GM19397 (cell line): Measurements from ENCODE around the gene ANKRD18B.
"Not testable (repeated sequence)": the region's sequence is repeated elsewhere in the genome, so short reads cannot be mapped to it uniquely, and the experiment has no call there.

Experiments used
- ATAC-seq: cut with Tn5 transposase; IDR thresholded peaks from one replicate; pipeline ENCODE4 v1.9.1; 2021; ENCODE audit warnings: mild to moderate bottlenecking, moderate library complexity; ENCODE audit not compliant: unreplicated experiment

The ANKRD18B gene

DNA sequence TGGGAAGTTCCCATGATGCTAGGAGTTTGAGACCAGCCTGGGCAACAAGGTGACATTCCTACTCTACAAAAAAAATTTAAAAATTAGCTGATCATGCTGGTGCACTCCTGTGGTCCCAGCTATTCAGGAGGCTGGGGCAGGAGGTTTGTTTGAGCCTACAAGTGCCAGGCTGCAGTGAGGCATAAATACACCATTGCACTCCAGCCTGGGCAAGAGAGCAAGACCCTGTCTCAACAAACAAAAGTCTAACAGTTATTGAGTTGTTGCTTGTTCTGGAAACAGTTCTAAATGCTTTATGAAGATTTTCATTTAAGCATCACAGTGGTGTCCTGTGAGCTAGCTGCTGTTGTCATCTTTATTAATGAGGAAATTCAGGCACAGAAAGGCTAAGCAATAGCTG is 4.0 kb downstream of the ANKRD18B start:
- not testable (repeated sequence) for ATAC-seq

DNA sequence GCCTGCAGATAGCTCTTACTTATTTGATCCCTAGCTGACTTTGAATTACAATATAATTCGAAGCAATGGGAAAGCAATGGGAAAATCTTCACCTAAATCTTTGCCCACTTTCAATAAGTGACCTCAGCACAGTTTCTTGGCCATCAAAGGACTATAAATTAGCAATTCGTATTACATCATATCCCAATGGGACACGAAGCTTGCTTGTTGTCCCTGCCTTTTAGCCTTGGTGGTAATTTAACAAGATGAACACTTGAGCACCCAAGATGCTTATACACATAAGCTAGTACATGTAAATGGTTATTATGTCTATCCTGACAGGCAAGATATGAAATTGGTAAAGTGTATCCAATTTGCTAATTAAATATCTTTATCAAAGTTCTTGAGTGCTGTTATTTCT is 9.9 kb downstream of the ANKRD18B start:
- not testable (repeated sequence) for ATAC-seq

DNA sequence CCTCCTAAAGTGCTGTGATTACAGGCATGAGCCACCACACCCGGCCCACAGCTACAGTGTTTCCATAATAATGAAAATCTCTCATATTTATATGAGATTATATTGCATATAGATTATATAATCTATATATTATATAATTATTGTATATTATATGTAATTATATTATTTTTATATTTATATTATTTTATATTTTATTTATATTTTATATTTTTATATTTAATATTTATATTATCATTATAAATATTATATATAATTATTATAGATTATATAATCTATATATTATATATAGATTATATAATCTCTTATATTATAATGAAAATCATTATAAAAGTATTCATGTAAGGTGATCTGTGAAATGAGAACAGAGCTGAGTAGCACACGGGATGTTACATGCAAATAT is 11.5 kb downstream of the ANKRD18B start:
- ATAC-seq = no peak

DNA sequence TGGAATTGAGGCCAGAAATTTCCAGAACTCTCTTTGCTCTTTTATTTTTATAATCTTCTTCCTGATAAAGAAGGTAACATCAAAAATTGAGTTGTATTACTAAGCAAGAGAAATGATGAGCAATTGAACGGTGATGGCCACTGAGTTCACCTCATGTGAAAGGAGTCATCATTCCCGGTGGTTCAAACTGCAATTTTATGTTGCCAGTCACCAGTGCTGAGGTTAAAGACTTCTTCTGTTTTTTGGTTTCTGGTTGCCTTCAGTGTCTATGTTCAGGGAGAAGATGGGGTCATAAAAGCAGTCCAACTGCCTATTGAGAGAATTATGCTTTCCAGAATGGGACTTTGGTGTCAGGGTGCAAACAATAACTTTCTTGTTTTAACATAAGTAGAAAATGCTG is 19.4 kb downstream of the ANKRD18B start:
- ATAC-seq = not testable (repeated sequence)

DNA sequence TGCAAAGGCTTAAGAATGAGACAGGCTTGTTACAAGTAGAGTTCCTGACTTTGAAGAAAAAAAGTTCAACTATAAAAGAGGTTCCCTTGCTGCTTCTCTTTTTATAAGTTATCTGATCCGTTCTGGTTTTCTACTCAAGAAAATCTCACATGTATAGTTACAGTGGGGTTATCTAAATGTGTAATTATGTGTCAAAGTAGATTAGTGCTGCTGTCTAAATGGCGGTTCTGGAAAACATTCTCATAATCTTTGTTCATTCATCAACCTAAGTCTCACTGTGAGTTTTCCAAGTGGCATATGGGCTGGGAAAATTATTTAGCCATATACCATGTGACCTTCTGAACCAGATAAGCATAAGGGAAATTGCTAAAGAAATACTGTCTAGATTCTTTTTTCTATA is 21.7 kb downstream of the ANKRD18B start:
- not testable (repeated sequence) for ATAC-seq

DNA sequence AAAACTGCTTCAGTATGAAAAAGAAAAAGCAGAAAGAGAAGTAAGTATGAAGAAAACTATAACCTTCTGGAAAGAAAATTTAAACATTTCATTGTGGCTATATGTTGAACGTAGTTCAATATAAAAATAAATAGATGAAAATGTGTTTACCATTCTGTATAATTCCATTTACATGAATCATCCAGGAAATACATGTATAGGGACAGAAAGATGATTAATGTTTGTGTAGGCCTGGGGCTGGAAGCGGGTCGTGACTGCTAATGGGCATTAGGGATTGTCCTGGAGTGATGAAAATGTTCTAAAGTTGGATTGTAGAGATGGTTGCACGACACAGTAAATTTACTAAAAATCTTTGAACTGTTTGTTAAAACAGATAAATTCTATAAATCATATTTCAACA is 24.8 kb downstream of the ANKRD18B start:
- not testable (repeated sequence) for ATAC-seq

DNA sequence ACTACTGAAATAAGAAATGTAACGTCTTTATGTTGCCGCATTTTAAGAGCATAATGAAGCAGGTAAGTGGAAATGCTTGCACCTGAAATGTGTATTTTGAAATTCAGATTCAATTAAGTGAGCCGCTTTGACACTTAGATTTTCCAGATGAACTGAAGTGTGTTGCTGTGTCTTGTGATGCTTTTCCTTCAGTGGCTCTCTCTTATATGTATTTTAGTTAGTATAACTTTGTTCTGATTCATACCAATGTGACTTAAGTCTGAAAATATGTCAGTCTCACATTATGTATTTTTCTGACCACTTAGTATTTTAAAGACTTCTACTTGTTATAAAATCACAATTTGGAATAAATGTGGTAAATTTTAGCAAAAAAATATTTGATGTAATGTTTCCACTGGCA is 25.4 kb downstream of the ANKRD18B start:
- not testable (repeated sequence) for ATAC-seq

DNA sequence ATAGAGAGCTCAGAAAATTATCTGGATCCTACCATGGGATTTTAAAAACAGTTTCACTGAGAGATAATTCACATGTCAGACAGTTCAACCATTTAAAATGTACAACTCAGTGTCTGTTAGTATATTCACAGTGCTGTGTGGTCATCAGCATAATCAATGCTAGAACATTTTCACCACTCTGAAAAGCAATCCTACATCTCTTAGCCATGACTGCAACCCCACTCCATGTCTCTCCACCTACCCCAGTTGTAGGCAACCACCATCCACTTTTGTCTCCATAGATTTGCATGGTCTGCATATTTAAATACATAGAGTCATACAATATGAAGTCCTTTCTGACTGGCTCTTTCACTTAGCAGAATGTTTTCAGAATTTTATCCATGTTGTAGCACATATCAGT is 27.1 kb downstream of the ANKRD18B start:
- not testable (repeated sequence) for ATAC-seq

DNA sequence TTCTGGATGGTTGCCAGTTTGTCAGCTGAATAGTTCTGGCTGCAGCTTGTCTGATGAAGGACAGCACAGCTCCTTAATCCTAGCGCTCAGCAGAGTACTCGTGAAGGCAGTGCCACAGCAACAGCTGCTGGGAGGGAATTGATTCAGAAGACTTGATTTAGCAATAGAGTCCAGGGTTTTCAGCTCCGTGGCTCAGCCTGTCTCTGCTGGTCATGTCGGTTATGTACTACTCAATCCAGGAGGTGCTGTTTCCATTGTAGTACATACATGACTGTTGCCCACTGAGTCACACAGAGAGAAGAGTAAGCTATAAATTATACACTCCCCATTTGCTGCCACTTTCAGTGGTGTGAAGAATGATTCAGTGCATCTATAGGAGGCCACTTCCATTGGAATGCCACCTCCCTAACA is 28.3 kb downstream of the ANKRD18B start:
- not testable (repeated sequence) for ATAC-seq

DNA sequence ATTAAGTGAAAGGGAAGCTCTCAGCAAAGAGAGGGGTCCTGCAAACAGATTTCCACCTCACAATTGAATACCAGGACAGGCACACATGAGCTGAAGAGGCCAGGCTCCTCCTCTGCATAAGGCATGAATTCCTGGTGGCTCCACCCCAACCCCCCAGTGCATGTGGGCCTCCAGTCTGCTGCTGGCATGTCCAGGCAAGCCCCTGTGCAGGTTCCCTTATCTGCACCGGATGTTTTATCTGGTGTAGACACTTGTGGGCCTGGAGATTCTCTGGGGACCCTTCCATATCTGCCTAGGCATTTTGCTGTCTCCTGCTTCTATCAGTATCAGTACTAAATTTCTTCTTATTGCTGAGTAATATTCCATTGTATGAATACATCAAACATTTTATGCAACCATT is 36.2 kb downstream of the ANKRD18B start:
- ATAC-seq = not testable (repeated sequence)

DNA sequence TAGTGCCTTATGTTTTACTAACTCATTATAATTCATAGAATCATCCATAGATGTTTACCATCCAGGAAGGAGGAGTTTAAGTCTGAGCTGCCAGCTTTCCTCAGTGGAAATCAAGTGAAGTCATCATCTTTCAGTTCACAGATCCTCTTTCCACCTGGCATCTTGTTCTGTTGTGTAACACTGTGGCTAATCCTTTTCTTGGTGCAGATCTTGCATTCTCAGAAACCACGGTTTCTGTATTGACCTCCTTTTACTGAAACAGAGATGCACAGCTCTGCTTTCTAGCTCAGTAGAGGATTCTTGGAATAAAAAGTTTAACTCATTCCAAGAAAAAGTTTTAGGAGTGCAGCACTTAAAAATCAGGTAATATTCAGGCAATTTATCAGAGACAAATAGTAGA is 38.1 kb downstream of the ANKRD18B start:
- not testable (repeated sequence) for ATAC-seq

DNA sequence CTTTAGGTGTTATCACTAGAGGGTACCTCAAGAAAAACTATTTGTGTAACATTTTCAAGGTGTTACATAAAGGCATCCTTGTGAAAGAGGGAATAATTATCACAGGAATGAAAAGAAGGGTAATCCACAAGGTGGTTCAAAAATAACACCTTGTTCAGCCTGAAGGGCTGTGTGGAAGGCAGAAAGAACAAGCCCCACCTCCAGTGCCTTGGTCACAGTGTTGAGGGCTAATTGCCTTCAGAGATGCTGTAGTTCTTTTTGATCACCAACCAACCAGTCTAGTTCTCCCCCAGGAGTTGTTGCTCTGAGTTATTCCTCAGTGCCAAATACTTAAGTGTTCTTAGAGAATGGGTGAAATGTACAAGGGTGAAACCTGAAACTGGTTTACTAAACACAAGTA is 43.7 kb downstream of the ANKRD18B start:
- ATAC-seq = not testable (repeated sequence)

DNA sequence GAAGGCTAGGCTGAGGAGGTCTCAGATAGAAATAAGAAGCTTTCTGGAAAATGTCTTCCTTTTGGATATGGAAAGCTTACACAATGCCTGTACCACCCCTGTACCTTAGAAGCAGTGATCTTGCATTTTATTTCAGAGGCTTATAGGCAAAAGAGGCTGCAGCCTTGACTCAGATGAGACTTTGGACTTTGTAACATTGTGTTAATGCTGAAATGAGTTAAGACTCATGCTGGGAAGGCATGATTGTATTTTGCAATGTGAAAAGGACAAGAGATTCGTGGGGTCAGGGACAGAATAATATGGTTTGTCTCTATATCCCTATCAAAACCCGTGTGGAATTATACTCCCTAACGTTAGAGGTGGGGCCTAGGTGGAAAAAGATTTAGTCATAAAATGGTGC is 53.7 kb downstream of the ANKRD18B start:
- not testable (repeated sequence) for ATAC-seq

DNA sequence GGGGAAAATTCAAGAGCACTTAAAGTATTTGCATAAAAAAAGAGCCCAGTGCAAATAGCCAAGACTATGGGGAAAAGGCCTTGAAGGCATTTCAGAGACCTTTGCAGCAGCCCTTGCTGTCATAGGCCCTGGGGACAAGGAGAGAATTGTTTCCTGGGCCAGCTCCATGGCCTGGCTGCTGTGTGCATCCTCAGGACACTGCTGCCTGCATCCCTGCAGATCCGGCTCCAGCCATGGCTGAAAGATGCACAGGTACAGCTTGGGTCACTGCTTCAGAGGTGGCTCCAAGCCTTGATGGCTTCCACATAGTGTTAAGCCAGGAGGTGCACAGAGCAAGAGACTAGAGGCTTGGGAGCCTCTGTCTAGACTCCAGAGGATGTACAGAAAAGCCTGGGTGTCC is 55.9 kb downstream of the ANKRD18B start:
- ATAC-seq = not testable (repeated sequence)

DNA sequence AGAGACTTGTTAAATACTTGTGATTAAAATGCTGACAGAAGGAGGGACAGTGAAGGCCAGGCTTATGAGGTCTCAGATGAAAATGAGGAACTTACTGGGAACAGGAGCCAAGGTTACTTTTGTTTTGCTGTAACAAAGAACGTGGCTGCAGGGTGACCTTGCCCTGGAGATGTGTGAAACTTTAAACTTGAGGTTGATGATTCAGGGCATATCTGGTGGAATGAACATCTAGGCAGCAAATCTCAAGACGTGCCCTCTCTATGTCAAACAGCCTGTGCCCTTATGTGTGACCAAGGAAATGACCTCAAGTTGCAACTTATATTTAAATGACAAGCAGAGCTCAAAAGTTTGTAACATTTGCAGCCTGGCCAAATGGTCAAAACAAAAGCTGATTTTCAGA is 58.6 kb downstream of the ANKRD18B start:
- not testable (repeated sequence) for ATAC-seq

DNA sequence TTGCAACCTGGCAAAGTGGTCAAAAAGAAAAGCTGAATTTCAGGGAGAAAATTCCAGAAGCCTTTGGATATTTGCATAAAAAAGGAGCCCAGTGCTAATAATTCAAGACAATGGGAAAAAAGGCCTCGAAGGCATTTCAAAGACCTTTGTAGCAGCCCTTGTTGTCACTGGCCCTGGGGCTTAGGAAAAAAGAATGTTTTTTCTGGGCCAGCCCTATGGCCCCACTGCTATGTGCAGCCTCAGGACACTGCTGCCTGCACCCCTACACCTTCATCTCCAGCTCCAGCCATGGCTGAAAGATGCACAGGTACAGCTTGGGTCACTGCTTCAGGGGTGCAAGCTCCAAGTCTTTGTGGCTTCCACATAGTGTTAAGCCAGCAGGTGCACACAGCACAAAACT is 62.1 kb downstream of the ANKRD18B start:
- ATAC-seq = not testable (repeated sequence)

DNA sequence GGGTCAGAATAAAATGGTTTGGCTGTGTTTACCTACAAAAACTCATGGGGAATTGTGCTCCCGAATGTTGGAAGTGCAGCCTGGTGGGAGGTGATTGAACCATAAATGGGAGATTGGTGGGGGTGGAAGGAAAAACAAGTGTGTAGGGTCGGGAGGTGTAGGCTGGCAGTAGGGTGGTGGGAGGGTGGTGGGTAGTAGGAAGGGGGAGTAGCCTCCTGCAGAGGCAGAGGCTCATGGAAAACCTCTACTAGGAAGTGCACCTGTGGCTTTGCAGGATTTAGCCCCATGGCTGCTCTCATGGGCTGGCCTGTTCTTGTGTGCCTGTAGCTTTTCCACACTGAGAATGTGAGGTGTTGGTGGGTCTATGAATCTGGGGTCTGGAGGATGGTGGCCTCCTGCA is 63.7 kb downstream of the ANKRD18B start:
- ATAC-seq = not testable (repeated sequence)

DNA sequence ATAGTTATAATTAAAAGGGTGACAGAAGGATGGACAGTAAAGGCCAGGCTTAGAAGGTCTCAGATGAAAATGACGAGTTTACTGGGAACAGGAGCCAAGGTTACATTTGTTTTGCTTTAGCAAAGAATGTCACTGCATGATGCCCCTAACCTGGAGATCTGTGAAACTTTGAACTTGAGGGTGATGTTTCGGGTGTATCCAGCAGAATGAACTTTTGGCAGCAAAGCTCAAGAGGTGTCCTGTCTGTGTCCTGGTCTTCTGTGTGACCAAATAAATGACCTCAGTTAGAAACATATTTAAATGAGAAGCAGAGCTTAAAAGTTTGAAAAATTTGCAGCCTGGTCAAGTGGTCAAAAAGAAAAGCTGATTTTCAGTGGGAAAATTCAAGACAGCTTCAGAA is 64.8 kb downstream of the ANKRD18B start:
- not testable (repeated sequence) for ATAC-seq

DNA sequence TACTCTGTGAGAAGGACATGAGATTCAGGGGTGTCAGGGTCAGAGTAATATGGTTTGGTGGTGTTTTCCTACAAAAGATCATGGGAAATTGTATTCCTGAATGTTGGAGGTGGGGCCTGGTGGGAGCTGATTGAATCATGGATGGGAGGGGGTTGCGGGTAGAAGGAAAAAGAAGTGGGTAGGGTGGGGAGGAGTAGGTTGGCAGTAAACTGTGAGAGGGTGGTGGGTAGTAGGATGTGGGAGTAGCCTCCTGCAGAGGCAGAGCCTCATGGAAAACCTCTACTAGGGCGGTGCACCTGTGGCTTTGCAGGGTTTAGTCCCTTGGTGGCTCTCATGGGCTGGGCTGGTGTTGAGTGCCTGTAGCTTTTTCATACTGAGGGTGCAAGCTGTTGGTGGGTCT is 66.8 kb downstream of the ANKRD18B start:
- not testable (repeated sequence) for ATAC-seq

DNA sequence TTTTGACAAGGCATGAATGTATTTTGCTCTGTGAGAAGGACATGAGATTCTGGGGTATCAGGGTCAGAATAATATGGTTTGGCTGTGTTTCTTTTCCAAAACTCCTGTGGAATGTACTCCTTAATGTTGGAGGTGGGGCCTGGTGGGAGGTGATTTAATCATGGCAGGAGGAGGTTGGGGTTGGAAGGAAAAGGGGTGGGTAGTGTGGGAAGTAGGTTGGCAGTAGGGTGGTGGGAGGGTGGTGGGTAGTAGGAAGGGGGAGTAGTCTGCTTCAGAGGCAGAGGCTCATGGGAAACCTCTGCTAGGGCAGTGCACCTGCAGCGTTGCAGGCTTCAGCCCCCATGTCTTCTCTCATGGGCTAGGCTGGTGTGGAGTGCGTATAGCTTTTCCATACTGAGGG is 72.9 kb downstream of the ANKRD18B start:
- ATAC-seq = not testable (repeated sequence)

DNA sequence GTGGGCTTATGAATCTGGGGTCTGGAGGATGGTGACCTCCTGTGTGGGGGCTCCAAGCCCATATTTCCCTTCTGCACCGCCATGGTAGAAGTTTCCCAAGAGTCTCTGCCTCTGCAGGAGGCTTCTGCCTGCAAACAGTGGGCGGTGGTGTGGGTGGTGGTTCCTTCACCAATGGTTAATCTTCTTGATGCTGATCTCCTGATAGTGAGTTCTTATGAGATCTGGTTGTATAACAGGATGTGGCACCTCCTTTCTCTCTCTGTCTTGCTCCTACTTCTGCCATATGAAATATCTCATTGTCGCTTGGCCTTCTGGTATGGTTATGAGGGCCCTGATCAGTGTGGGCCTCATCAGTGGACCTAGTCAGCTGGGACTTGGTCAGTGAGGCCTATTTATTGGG is 73.3 kb downstream of the ANKRD18B start:
- ATAC-seq = not testable (repeated sequence)

DNA sequence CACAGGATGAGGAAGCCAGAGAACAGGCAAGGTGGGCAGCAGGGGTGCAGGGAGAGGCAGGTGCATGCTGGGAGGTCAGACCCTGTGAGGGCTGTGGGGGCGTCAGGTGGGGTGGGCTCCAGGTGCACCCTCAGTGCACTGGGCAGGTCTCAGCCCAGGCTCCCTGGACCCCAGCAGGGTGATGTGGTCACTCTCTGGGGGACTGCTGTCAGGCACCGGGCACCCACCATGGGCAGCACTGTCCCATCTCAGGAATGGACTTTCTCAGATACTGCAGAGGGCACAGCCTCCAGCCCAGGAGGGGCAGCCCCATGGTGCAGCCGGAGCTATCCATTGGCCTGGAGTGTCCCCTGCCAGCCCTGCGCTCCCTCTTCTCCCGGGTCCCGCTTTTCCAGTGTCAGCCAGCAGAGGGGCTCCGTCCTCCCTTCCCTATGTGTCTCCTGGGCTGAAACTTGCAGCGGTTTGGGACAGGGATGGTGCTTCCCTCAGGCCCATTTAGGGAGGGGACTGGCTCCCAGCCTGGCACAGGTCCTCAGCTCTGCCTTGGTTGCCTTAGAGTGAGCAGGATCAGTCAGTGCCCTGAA is 74.8 kb downstream of the ANKRD18B start:
- not testable (repeated sequence) for ATAC-seq

DNA sequence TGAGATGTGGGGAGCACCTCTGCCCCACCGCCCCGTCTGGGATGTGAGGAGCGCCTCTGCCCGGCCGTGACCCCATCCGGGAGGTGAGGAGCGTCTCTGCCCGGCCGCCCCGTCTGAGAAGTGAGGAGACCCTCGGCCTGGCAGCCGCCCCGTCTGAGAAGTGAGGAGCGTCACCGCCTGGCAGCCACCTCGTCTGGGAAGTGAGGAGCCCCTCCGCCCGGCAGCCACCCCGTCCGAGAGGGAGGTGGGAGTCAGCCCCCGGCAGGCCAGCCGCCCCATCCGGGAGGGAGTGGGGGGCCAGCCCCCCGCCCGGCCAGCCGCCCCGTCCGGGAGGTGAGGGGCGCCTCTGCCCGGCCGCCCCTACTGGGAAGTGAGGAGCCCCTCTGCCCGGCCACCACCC is 76.9 kb downstream of the ANKRD18B start:
- ATAC-seq = not testable (repeated sequence)
